Body of pancreas (tissue), 4 donors: ENCODE results near the gene SESTD1.
"Not testable (repeated sequence)": the region's sequence is repeated elsewhere in the genome, so short reads cannot be mapped to it uniquely, and the experiment has no call there.

Experiments used
- POLR2A ChIP-seq, 3 donors: fragments of 450-650 bp; IDR thresholded peaks; one replicate each; pipeline ENCODE4 v1.6.1; 2016; ENCODE audit warnings: antibody characterized with exemption in 3 of 3, mild to moderate bottlenecking in 2 of 3
- TF ChIP-seq, protein P1 (sequence below), 7 experiments: fragments of 450-650 bp in 4 of 7; fragments of 200-600 bp in 3 of 7; sonication (generic) in 3 of 7; IDR thresholded peaks; one replicate each; pipeline ENCODE4 v1.5.1; 2016 to 2019; ENCODE audit warnings: antibody characterized with exemption in 7 of 7

DNA sequence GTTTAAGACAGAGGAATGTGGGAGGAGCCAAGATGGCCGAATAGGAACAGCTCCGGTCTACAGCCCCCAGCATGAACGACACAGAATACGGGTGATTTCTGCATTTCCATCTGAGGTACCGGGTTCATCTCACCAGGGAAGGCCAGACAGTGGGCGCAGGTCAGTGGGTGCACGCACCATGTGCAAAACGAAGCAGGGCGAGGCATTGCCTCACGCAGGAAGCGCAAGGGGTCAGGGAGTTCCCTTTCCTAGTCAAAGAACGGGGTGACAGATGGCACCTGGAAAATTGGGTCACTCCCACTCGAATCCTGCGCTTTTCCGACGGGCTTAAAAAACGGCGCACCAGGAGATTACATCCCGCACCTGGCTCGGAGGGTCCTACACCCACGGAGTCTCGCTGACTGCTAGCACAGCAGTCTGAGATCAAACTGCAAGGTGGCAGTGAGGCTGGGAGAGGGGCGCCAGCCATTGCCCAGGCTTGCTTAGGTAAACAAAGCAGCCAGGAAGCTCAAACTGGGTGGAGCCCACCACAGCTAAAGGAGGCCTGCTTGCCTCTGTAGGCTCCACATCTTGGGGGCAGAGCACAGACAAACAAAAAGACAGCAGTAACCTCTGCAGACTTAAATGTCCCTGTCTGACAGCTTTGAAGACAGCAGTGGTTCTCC, 68.6 kb downstream of the SESTD1 start:
- TF ChIP-seq, protein P1, sequence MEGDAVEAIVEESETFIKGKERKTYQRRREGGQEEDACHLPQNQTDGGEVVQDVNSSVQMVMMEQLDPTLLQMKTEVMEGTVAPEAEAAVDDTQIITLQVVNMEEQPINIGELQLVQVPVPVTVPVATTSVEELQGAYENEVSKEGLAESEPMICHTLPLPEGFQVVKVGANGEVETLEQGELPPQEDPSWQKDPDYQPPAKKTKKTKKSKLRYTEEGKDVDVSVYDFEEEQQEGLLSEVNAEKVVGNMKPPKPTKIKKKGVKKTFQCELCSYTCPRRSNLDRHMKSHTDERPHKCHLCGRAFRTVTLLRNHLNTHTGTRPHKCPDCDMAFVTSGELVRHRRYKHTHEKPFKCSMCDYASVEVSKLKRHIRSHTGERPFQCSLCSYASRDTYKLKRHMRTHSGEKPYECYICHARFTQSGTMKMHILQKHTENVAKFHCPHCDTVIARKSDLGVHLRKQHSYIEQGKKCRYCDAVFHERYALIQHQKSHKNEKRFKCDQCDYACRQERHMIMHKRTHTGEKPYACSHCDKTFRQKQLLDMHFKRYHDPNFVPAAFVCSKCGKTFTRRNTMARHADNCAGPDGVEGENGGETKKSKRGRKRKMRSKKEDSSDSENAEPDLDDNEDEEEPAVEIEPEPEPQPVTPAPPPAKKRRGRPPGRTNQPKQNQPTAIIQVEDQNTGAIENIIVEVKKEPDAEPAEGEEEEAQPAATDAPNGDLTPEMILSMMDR (IDR thresholded peaks at IDR 0.05) = not testable (repeated sequence)
- not testable (repeated sequence) for TF ChIP-seq POLR2A (IDR thresholded peaks at IDR 0.05)
